Kidney epithelial cell (primary cell): Measurements from ENCODE around the gene REEP1. TPM values are rescaled to one million over a fixed set of nuclear protein-coding genes. Genes with fewer than 3 reads are reported as not detected.

Source experiments
- DNase-seq: peaks from one replicate; pipeline ENCODE4 v3.0.0-alpha.2; 2010; ENCODE audit warnings: low read depth
- H3K27me3 ChIP-seq: 2 replicates; pipeline ENCODE4 v1.6.0; 2011; ENCODE audit warnings: low read length; ENCODE audit not compliant: control insufficient read depth, insufficient read depth
- H3K36me3 ChIP-seq: 2 replicates; pipeline ENCODE4 v1.5.1; 2011; ENCODE audit warnings: low read length; ENCODE audit not compliant: control insufficient read depth, insufficient read depth
- H3K4me3 ChIP-seq: 2 replicates; pipeline ENCODE4 v1.5.1; 2011; ENCODE audit warnings: low read depth, mild to moderate bottlenecking, control low read depth, low read length
- CTCF ChIP-seq: IDR thresholded peaks from 2 replicates; pipeline ENCODE4 v1.5.1; 2011; ENCODE audit warnings: mild to moderate bottlenecking, moderate library complexity, low read length, control low read depth, inconsistent platforms; ENCODE audit not compliant: insufficient read depth, poor library complexity, severe bottlenecking
- total RNA-seq: library from RNA; depleted of rRNA; stranded (reverse); fragments of >200 nt; gene quantifications from 2 replicates; pipeline ENCODE4 v1.2.3, GENCODE V29; 2015

REEP1 gene
- total RNA-seq, 1 donor from 2014 or later: 1.3 TPM

- no peak for DNase-seq
- Histone ChIP-seq H3K36me3 (no peaks in the 10 kb centered on the region), H3K4me3 (no peak overlapping the region), H3K27me3 (no peaks in the 10 kb centered on the region)
- no peak for TF ChIP-seq CTCF
Measured at GRCh38 chr2:86367499-86367777, 30.0 kb upstream of the REEP1 start.

- no peaks in the 10 kb centered on the region for H3K27me3 ChIP-seq
- H3K36me3 ChIP-seq: no peaks in the 10 kb centered on the region
Measured at GRCh38 chr2:86366651-86367498, 29.4 kb upstream of the REEP1 start.

GRCh38 chr2:86364894-86365293 lies 27.5 kb upstream of the REEP1 start:
- no peaks in the 10 kb centered on the region for H3K27me3 ChIP-seq
- no peaks in the 10 kb centered on the region for H3K36me3 ChIP-seq
- DNase-seq: no peak
- H3K4me3 ChIP-seq: no peak overlapping the region
- TF ChIP-seq CTCF: no peak

More at GRCh38 chr2:86366651-86367498, 29.4 kb upstream of the REEP1 start:
- H3K4me3 ChIP-seq: no peak overlapping the region
- TF ChIP-seq CTCF: no peak
- no peak for DNase-seq

GRCh38 chr2:86360776-86361175 lies 23.4 kb upstream of the REEP1 start:
- no peak for TF ChIP-seq CTCF

GRCh38 chr2:86358957-86359356 lies 21.5 kb upstream of the REEP1 start:
- no peaks in the 10 kb centered on the region for H3K36me3 ChIP-seq
- no peak overlapping the region for H3K4me3 ChIP-seq
- H3K27me3 ChIP-seq: no peaks in the 10 kb centered on the region
- no peak for TF ChIP-seq CTCF
- no peak for DNase-seq

More at GRCh38 chr2:86360776-86361175, 23.4 kb upstream of the REEP1 start:
- Histone ChIP-seq H3K27me3 (no peaks in the 10 kb centered on the region), H3K36me3 (no peaks in the 10 kb centered on the region), H3K4me3 (no peak overlapping the region)
- DNase-seq: no peak
